Measurements from ENCODE around the gene C16orf89.

Gene C16orf89

GRCh38 chr16:5070431-5071186, 4.9 kb upstream of the C16orf89 start:
- TF ChIP-seq POLR2A (IDR thresholded peaks at IDR 0.05; ENCODE audit: low read depth, low read length), result no peak
- no peak for FAIRE-seq
- DNase-seq (ENCODE audit: insufficient read length, low spot score), result no peak

GRCh38 chr16:5069854-5070253, 4.1 kb upstream of the C16orf89 start:
- FAIRE-seq (no peak), DNase-seq (ENCODE audit: insufficient read length, low spot score) (no peak)
- TF ChIP-seq POLR2A (IDR thresholded peaks at IDR 0.05; ENCODE audit: low read depth, low read length), result no peak

- DNase-seq (ENCODE audit: insufficient read length, low spot score) (no peak), FAIRE-seq (no peak)
- TF ChIP-seq POLR2A (IDR thresholded peaks at IDR 0.05; ENCODE audit: low read depth, low read length), result no peak
Observed at GRCh38 chr16:5069048-5069447, 3.3 kb upstream of the C16orf89 start.

GRCh38 chr16:5066511-5066910, 755 bp upstream of the C16orf89 start:
- TF ChIP-seq POLR2A (IDR thresholded peaks at IDR 0.05; ENCODE audit: low read depth, low read length), result no peak
- no peak for FAIRE-seq
- no peak for DNase-seq (ENCODE audit: insufficient read length, low spot score)

- FAIRE-seq (no peak), DNase-seq (ENCODE audit: insufficient read length, low spot score) (no peak)
- TF ChIP-seq POLR2A (IDR thresholded peaks at IDR 0.05; ENCODE audit: low read depth, low read length), result no peak
Observed at GRCh38 chr16:5065326-5065725, 430 bp downstream of the C16orf89 start.

GRCh38 chr16:5064915-5065314, 841 bp downstream of the C16orf89 start:
- DNase-seq (ENCODE audit: insufficient read length, low spot score) (no peak), FAIRE-seq (no peak)
- TF ChIP-seq POLR2A (IDR thresholded peaks at IDR 0.05; ENCODE audit: low read depth, low read length), result no peak

GRCh38 chr16:5062790-5063765, 2.7 kb downstream of the C16orf89 start:
- no peak for FAIRE-seq
- DNase-seq (ENCODE audit: insufficient read length, low spot score), result no peak
- TF ChIP-seq POLR2A (IDR thresholded peaks at IDR 0.05; ENCODE audit: low read depth, low read length), result no peak

GRCh38 chr16:5062051-5062450, 3.7 kb downstream of the C16orf89 start:
- no peak for TF ChIP-seq POLR2A (IDR thresholded peaks at IDR 0.05; ENCODE audit: low read depth, low read length)
- no peak for DNase-seq (ENCODE audit: insufficient read length, low spot score)
- no peak for FAIRE-seq

- no peak for TF ChIP-seq POLR2A (IDR thresholded peaks at IDR 0.05; ENCODE audit: low read depth, low read length)
- FAIRE-seq (no peak), DNase-seq (ENCODE audit: insufficient read length, low spot score) (no peak)
Observed at GRCh38 chr16:5060073-5060641, 5.6 kb downstream of the C16orf89 start.

GRCh38 chr16:5059386-5060072, 6.2 kb downstream of the C16orf89 start:
- FAIRE-seq (no peak), DNase-seq (ENCODE audit: insufficient read length, low spot score) (no peak)
- no peak for TF ChIP-seq POLR2A (IDR thresholded peaks at IDR 0.05; ENCODE audit: low read depth, low read length)

- DNase-seq (ENCODE audit: insufficient read length, low spot score), result no peak
- no peak for FAIRE-seq
Observed at GRCh38 chr16:5058476-5058875, 7.3 kb downstream of the C16orf89 start.

GRCh38 chr16:5056352-5056751, 9.4 kb downstream of the C16orf89 start:
- TF ChIP-seq POLR2A (IDR thresholded peaks at IDR 0.05; ENCODE audit: low read depth, low read length), result no peak
- DNase-seq (ENCODE audit: insufficient read length, low spot score) (no peak), FAIRE-seq (no peak)

More at GRCh38 chr16:5058476-5058875, 7.3 kb downstream of the C16orf89 start:
- TF ChIP-seq POLR2A (IDR thresholded peaks at IDR 0.05; ENCODE audit: low read depth, low read length), result no peak
